GM20000 (cell line): ENCODE data around the gene GRAMD1A.
A peak's percentile ranks its signal among the peaks of the same experiment; 100 is the strongest.
"Not testable (repeated sequence)": the region's sequence is repeated elsewhere in the genome, so short reads cannot be mapped to it uniquely, and the experiment has no call there.

ENCODE experiments used
- DNase-seq: peaks from one replicate; pipeline ENCODE4 v3.0.0; 2012; ENCODE audit warnings: low spot score
- CTCF ChIP-seq: IDR thresholded peaks from 2 replicates; pipeline ENCODE4 v1.5.1; 2012; ENCODE audit warnings: mild to moderate bottlenecking, control low read depth; ENCODE audit errors: extremely low read depth, missing control alignments

The GRAMD1A gene

GRCh38 chr19:35008891-35009341 is 8.8 kb downstream of the GRAMD1A start:
- TF ChIP-seq CTCF, result no peak
- DNase-seq, result no peak

- no peak for TF ChIP-seq CTCF
- no peak for DNase-seq
These were observed 9.6 kb downstream of the GRAMD1A start for GRCh38 chr19:35009424-35010415.

DNA sequence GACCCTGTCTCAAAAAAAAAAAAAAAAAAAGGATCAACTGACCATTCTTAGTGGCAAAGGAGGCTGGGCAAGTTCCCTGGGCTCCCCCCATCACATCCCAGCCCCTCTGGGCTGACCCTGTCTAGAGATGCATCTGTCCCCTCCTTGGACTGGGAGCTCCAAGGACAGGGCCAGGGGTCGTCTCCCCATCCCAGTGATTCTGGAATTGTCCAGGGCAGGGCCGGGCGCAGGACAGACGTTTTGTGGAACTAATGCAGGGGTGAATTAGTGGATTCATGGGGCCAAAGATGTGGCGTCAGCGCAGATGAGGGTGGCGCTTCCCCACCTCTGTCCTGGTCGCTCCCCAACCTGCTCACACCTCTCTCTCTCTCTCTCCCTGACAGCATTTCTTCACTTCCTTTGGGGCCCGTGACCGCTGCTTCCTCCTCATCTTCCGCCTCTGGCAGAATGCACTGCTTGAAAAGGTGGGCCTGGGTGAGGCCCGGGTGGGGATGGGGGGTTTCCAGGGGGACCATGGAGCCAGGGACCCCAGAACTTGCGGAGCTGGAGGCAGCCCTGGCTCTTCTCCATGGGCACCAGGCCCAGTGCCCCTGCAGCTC is 11.1 kb downstream of the GRAMD1A start:
- no peak for TF ChIP-seq CTCF

GRCh38 chr19:35011737-35012682 is 11.9 kb downstream of the GRAMD1A start:
- DNase-seq, result no peak
- TF ChIP-seq CTCF, result no peak

More for the DNA sequence above, 11.1 kb downstream of the GRAMD1A start:
- DNase-seq, result no peak

GRCh38 chr19:35013041-35013819 is 13.1 kb downstream of the GRAMD1A start:
- TF ChIP-seq CTCF, result peak; percentile 94
- DNase-seq, result peak; percentile 92

- TF ChIP-seq CTCF, result no peak
- DNase-seq, result no peak
These were observed 14.0 kb downstream of the GRAMD1A start for GRCh38 chr19:35013820-35014754.

GRCh38 chr19:35014774-35015173 is 14.7 kb downstream of the GRAMD1A start:
- not testable (repeated sequence) for DNase-seq
